ENCODE measurements around the gene CHD1.

- no peak for TF ChIP-seq EZH2 (optimal IDR thresholded peaks at IDR 0.05; ENCODE audit: low read depth, low read length)
- TF ChIP-seq, protein P1, sequence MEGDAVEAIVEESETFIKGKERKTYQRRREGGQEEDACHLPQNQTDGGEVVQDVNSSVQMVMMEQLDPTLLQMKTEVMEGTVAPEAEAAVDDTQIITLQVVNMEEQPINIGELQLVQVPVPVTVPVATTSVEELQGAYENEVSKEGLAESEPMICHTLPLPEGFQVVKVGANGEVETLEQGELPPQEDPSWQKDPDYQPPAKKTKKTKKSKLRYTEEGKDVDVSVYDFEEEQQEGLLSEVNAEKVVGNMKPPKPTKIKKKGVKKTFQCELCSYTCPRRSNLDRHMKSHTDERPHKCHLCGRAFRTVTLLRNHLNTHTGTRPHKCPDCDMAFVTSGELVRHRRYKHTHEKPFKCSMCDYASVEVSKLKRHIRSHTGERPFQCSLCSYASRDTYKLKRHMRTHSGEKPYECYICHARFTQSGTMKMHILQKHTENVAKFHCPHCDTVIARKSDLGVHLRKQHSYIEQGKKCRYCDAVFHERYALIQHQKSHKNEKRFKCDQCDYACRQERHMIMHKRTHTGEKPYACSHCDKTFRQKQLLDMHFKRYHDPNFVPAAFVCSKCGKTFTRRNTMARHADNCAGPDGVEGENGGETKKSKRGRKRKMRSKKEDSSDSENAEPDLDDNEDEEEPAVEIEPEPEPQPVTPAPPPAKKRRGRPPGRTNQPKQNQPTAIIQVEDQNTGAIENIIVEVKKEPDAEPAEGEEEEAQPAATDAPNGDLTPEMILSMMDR (IDR thresholded peaks at IDR 0.05; ENCODE audit: low read length) = no peak
Observed at GRCh38 chr5:98917433-98917832, 11.4 kb downstream of the CHD1 start.

Data from MM.1S (cell line).